IMR-90 (cell line): ENCODE results near the gene ZMIZ2. TPM values are rescaled to one million over a fixed set of nuclear protein-coding genes. Genes with fewer than 3 reads are reported as not detected.

ENCODE experiments used
- ATAC-seq: fragments of 200-7000 bp; cut with Tn5 transposase; 2 replicates; pipeline ENCODE4 v1.9.1; 2020; ENCODE audit warnings: low read depth, mild to moderate bottlenecking, moderate library complexity
- BruUV-seq: library from RNA; stranded (reverse); fragments of 400-500 nt; replicated peaks from 2 replicates; lab custom pipeline; 2021; lab: Mats Ljungman, UMichigan
- CTCF ChIA-PET: fragments of 300-600 bp; formaldehyde crosslinking; extraction: SDS; loops from one replicate; lab custom pipeline; 2021; ENCODE audit warnings: antibody characterized with exemption; lab: Yijun Ruan, JAX
- POLR2A ChIA-PET: fragments of 300-600 bp; sonication (Branson Sonifier 250); formaldehyde crosslinking; loops from one replicate; lab custom pipeline; 2022; ENCODE audit warnings: antibody characterized with exemption; ENCODE audit not compliant: unreplicated experiment; lab: Charles Lee
- DNase-seq: peaks from one replicate; pipeline ENCODE4 v3.0.0; 2013
- H2AFZ ChIP-seq: replicated peaks from 2 replicates; pipeline ENCODE3; 2013; ENCODE audit warnings: low read length, mild to moderate bottlenecking; ENCODE audit not compliant: poor library complexity
- H2AK5ac ChIP-seq: 2 replicates; pipeline ENCODE4 v1.6.1; 2013; ENCODE audit warnings: low read depth, low read length, inconsistent platforms
- H2AK9ac ChIP-seq: replicated peaks from 2 replicates; pipeline ENCODE3; 2013; ENCODE audit warnings: mild to moderate bottlenecking, low read depth, low read length, moderate library complexity; ENCODE audit not compliant: poor library complexity
- H2BK120ac ChIP-seq: 2 replicates; pipeline ENCODE4 v1.6.1; 2013; ENCODE audit warnings: low read depth, low read length, inconsistent platforms
- H2BK15ac ChIP-seq: 3 replicates; pipeline ENCODE4 v1.6.1; 2013; ENCODE audit warnings: low read depth, low read length, inconsistent platforms
- H2BK20ac ChIP-seq: 2 replicates; pipeline ENCODE4 v1.6.1; 2013; ENCODE audit warnings: low read depth, mild to moderate bottlenecking, inconsistent platforms, low read length, moderate library complexity
- H2BK5ac ChIP-seq: 2 replicates; pipeline ENCODE4 v1.6.1; 2013; ENCODE audit warnings: mild to moderate bottlenecking, low read depth, low read length, inconsistent platforms; ENCODE audit not compliant: poor library complexity, severe bottlenecking
- H3K14ac ChIP-seq: replicated peaks from 2 replicates; pipeline ENCODE4 v1.6.1; 2013; ENCODE audit warnings: low read depth, low read length, inconsistent platforms
- H3K18ac ChIP-seq: 2 replicates; pipeline ENCODE4 v1.6.1; 2013; ENCODE audit warnings: low read depth, low read length, control low read depth
- H3K23ac ChIP-seq: 2 replicates; pipeline ENCODE4 v1.6.1; 2013; ENCODE audit warnings: low read depth, low read length, inconsistent platforms
- H3K27ac ChIP-seq: 2 replicates; pipeline ENCODE4 v1.5.1; 2013; ENCODE audit warnings: mild to moderate bottlenecking, control low read depth, low read length; ENCODE audit not compliant: insufficient read depth
- H3K27me3 ChIP-seq: 2 replicates; pipeline ENCODE4 v1.6.1; 2013; ENCODE audit warnings: low read length; ENCODE audit not compliant: control insufficient read depth, insufficient read depth
- H3K36me3 ChIP-seq: 2 replicates; pipeline ENCODE4 v1.6.1; 2013; ENCODE audit warnings: low read length, mixed read lengths; ENCODE audit not compliant: control insufficient read depth, insufficient read depth
- H3K4ac ChIP-seq: 2 replicates; pipeline ENCODE4 v1.6.1; 2013; ENCODE audit warnings: low read depth, low read length, inconsistent platforms
- H3K4me1 ChIP-seq: 2 replicates; pipeline ENCODE4 v1.6.1; 2013; ENCODE audit warnings: low read length, mixed read lengths; ENCODE audit not compliant: control insufficient read depth, insufficient read depth
- H3K4me2 ChIP-seq: 2 replicates; pipeline ENCODE4 v1.6.1; 2013; ENCODE audit warnings: low read depth, mild to moderate bottlenecking, control low read depth, low read length, moderate library complexity
- H3K4me3 ChIP-seq: 2 replicates; pipeline ENCODE4 v1.5.1; 2013; ENCODE audit warnings: low read depth, mild to moderate bottlenecking, control low read depth, low read length, moderate library complexity; ENCODE audit not compliant: insufficient read depth
- H3K56ac ChIP-seq: 2 replicates; pipeline ENCODE4 v1.6.1; 2013; ENCODE audit warnings: low read length, inconsistent platforms; ENCODE audit not compliant: insufficient read depth; ENCODE audit errors: extremely low read depth
- H3K79me1 ChIP-seq, 2 experiments: 2 replicates each; pipeline ENCODE4 v1.6.1; 2013; ENCODE audit warnings: low read length in 2 of 2, inconsistent platforms in 1 of 2, low read depth in 1 of 2
- H3K9ac ChIP-seq: 2 replicates; pipeline ENCODE4 v1.6.1; 2013; ENCODE audit warnings: low read depth, low read length, control low read depth
- H3K9me1 ChIP-seq: 2 replicates; pipeline ENCODE4 v1.6.1; 2013; ENCODE audit warnings: low read length, inconsistent platforms; ENCODE audit not compliant: insufficient read depth
- H3K9me3 ChIP-seq: 2 replicates; pipeline ENCODE4 v1.6.1; 2013; ENCODE audit warnings: low read length; ENCODE audit not compliant: control insufficient read depth, insufficient read depth
- H4K20me1 ChIP-seq: 2 replicates; pipeline ENCODE4 v1.6.1; 2013; ENCODE audit warnings: low read length, inconsistent platforms; ENCODE audit not compliant: insufficient read depth
- H4K5ac ChIP-seq: 2 replicates; pipeline ENCODE4 v1.6.1; 2013; ENCODE audit warnings: mild to moderate bottlenecking, low read depth, low read length, control low read depth
- H4K8ac ChIP-seq, 2 experiments: 2 replicates each; pipeline ENCODE4 v1.6.1; 2013; ENCODE audit warnings: low read depth in 2 of 2, low read length in 2 of 2, control low read depth in 1 of 2, inconsistent platforms in 1 of 2
- H4K91ac ChIP-seq: 2 replicates; pipeline ENCODE4 v1.6.1; 2013; ENCODE audit warnings: low read depth, low read length, inconsistent platforms; ENCODE audit not compliant: insufficient read depth
- CEBPB ChIP-seq: IDR thresholded peaks from 2 replicates; pipeline ENCODE4 v1.6.1; 2012; ENCODE audit warnings: low read depth, low read length, improper control_type of control experiment
- CHD1 ChIP-seq: IDR thresholded peaks from 2 replicates; pipeline ENCODE4 v1.6.1; 2012; ENCODE audit warnings: low read depth, low read length, improper control_type of control experiment
- FOS ChIP-seq: fragments of 150-350 bp; IDR thresholded peaks from 2 replicates; pipeline ENCODE4 v1.6.1; 2016; ENCODE audit warnings: low read depth, low read length
- MAFK ChIP-seq: IDR thresholded peaks from 2 replicates; pipeline ENCODE4 v1.6.1; 2012; ENCODE audit warnings: low read depth, low read length, improper control_type of control experiment
- MAZ ChIP-seq: IDR thresholded peaks from 2 replicates; pipeline ENCODE4 v1.6.1; 2012; ENCODE audit warnings: low read depth, mild to moderate bottlenecking, low read length, improper control_type of control experiment, moderate library complexity, borderline replicate concordance
- MXI1 ChIP-seq: IDR thresholded peaks from 2 replicates; pipeline ENCODE4 v1.6.1; 2012; ENCODE audit warnings: low read depth, mild to moderate bottlenecking, low read length, moderate library complexity, borderline replicate concordance
- NFE2L2 ChIP-seq: fragments of 150-350 bp; IDR thresholded peaks from 2 replicates; pipeline ENCODE4 v1.6.1; 2016; ENCODE audit warnings: low read depth, mild to moderate bottlenecking, low read length
- RAD21 ChIP-seq: IDR thresholded peaks from 2 replicates; pipeline ENCODE4 v1.6.1; 2012; ENCODE audit warnings: low read length, improper control_type of control experiment
- RCOR1 ChIP-seq: IDR thresholded peaks from 2 replicates; pipeline ENCODE4 v1.6.1; 2012; ENCODE audit warnings: mild to moderate bottlenecking, low read length, improper control_type of control experiment; ENCODE audit not compliant: insufficient replicate concordance
- RFX5 ChIP-seq: IDR thresholded peaks from 2 replicates; pipeline ENCODE4 v1.8.0; 2012; ENCODE audit warnings: low read depth, mild to moderate bottlenecking, low read length, moderate library complexity
- WGBS, 2 experiments: methylation state at CpG; one replicate each; pipeline versions ENCODE4 v1.1.5 to v1.1.7; 2013; ENCODE audit warnings: missing lambda C conversion rate in 2 of 2; ENCODE audit not compliant: insufficient read length in 1 of 2; ENCODE audit errors: extremely low coverage in 2 of 2; 5-methylcytosine and 5-hydroxymethylcytosine counted together
- dilution Hi-C: fragments of 300-500 bp; cut with HindIII; formaldehyde crosslinking; loops from one replicate; pipeline ENCODE4 v1.14.3; 2018; ENCODE audit warnings: low sequenced_read_pairs; ENCODE audit not compliant: unreplicated experiment
- in situ Hi-C: fragments of 300-500 bp; cut with MboI; formaldehyde crosslinking; loops from 3 replicates; pipeline ENCODE4 v1.14.3; 2019; ENCODE audit warnings: low sequenced_read_pairs, inconsistent platforms, mixed read lengths
- intact Hi-C: fragments of 100-400 bp; cut with micrococcal nuclease; formaldehyde crosslinking; loops from 2 replicates; pipeline ENCODE4 v1.10.0; 2022
- polyA plus RNA-seq, 3 experiments: library from polyadenylated mRNA; depleted of rRNA; stranded (reverse); fragments of >200 nt; gene quantifications; 2 replicates each; pipeline ENCODE4 v1.2.3, GENCODE V29; 2012; ENCODE audit warnings: low replicate concordance in 1 of 3
- total RNA-seq: library from RNA; depleted of rRNA; stranded (reverse); fragments of >200 nt; gene quantifications from 2 replicates; pipeline ENCODE4 v1.2.3, GENCODE V29; 2012
- TF ChIP-seq, protein P1 (sequence below): fragments of 150-350 bp; IDR thresholded peaks from 2 replicates; pipeline ENCODE4 v1.6.1; 2017; ENCODE audit warnings: mild to moderate bottlenecking, antibody characterized with exemption, low read length, low read depth

ZMIZ2 gene
- total and polyA plus RNA-seq, 2 of the 4 experiments (the other 2 are of a cell fraction) = 3.0 to 24.0 TPM

DNA sequence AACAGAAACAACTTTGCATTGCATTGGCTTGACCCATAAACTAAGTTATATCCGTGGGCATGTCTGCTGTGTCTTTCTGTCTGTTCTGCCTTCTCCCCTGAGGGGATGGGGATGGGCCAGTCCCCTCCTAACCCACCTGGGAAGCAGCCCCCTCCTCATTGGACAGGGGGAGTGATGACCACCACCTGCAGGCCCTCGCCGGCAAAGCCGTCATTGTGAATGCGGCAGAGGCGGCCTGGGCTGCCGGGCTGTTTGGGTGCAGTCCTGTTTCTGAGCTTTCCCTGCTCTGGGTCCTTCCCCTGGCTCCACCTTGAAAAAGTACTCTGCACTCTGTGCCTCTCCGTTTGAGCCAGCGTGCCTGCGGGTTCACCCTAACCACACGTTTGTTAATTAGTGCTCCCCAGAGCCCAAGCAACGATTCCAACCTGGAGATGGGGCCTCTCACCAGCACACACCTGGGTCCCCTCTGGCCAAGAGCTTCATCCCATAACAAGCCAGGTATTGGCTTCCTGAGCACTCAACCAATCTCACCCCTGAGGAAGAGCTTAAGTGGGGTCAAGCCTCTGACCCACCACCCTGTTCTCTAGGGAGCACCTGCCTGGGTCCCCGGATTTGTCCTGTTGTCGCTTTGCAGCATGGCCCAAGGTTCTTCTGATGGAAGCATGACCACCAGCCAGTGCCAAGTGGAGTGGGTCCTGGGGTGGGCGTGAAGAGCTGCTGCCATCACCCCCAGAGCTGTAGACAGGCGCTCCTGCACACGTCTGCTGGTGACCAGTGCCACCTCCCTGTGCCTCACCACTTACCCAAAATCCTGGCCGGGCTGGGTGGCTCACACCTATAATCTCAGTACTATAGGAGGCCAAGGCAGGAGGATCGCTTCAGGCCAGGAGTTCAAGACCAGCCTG lies 39.4 kb upstream of the ZMIZ2 start:
- BruUV-seq = no TSS peak
- H2BK20ac ChIP-seq = no peak overlapping the region
- in situ Hi-C loops (no loop called here), intact Hi-C loops (no loop called here), dilution Hi-C loops (no loop called here)
- H3K4me1 ChIP-seq = peaks cover 3% of the 10 kb centered on the region
- H2BK5ac ChIP-seq = no peak overlapping the region
- no peak overlapping the region for H3K9ac ChIP-seq
- H4K5ac ChIP-seq = no peak overlapping the region
- no peak overlapping the region for H3K18ac ChIP-seq
- no peak for DNase-seq
- no peak overlapping the region for H2BK15ac ChIP-seq
- H4K91ac ChIP-seq = no peak overlapping the region
- no peak overlapping the region for H4K8ac ChIP-seq
- no peak overlapping the region for H3K4ac ChIP-seq
- H3K9me1 ChIP-seq = peaks cover 13% of the 10 kb centered on the region
- peaks cover 24% of the 10 kb centered on the region for H3K36me3 ChIP-seq
- ChIA-PET CTCF (no interaction called here), POLR2A (no interaction called here)
- H2AK9ac ChIP-seq = no peak overlapping the region
- H2BK120ac ChIP-seq = no peak overlapping the region
- H3K79me1 ChIP-seq = no peaks in the 10 kb centered on the region
- no peak overlapping the region for H2AK5ac ChIP-seq
- 76% methylated on average over 8 of the region's 19 CpGs; no CpG with 5 or more reads in 1 of the 2 experiments for WGBS, 2 experiments
- no peak overlapping the region for H3K4me3 ChIP-seq
- no peaks in the 10 kb centered on the region for H3K27me3 ChIP-seq
- H3K23ac ChIP-seq = no peak overlapping the region
- no peak overlapping the region for H3K27ac ChIP-seq
- no peaks in the 10 kb centered on the region for H3K9me3 ChIP-seq
- H3K4me2 ChIP-seq = no peak overlapping the region
- H4K20me1 ChIP-seq = no peaks in the 10 kb centered on the region
- ATAC-seq = no peak
- TF ChIP-seq MAZ (no peak), MXI1 (no peak), RAD21 (no peak), RCOR1 (no peak), RFX5 (no peak), NFE2L2 (no peak), CHD1 (no peak), MAFK (no peak), FOS (no peak), CEBPB (no peak)
- TF ChIP-seq, protein P1, sequence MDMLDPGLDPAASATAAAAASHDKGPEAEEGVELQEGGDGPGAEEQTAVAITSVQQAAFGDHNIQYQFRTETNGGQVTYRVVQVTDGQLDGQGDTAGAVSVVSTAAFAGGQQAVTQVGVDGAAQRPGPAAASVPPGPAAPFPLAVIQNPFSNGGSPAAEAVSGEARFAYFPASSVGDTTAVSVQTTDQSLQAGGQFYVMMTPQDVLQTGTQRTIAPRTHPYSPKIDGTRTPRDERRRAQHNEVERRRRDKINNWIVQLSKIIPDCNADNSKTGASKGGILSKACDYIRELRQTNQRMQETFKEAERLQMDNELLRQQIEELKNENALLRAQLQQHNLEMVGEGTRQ = no peak
- no peak overlapping the region for H3K56ac ChIP-seq
- no peak overlapping the region for H3K14ac ChIP-seq
- no peak overlapping the region for H2AFZ ChIP-seq
